Progenitor cell of endocrine pancreas (in vitro differentiated cells): ENCODE measurements around the gene CDH4. TPM values are rescaled to one million over a fixed set of nuclear protein-coding genes. Genes with fewer than 3 reads are reported as not detected.

Source experiments
- DNase-seq: peaks from one replicate; pipeline ENCODE4 v3.0.0; 2021; ENCODE audit warnings: low spot score; ENCODE audit not compliant: unreplicated experiment
- H3K27ac Mint-ChIP-seq: 2 replicates; pipeline ENCODE4 v1.8.0; 2021; ENCODE audit warnings: mild to moderate bottlenecking, moderate library complexity, mixed read lengths
- H3K27me3 Mint-ChIP-seq: 2 replicates; pipeline ENCODE4 v1.8.0; 2021; ENCODE audit warnings: mixed read lengths
- H3K36me3 Mint-ChIP-seq: 2 replicates; pipeline ENCODE4 v1.8.0; 2022; ENCODE audit warnings: mixed read lengths; ENCODE audit not compliant: insufficient read depth
- H3K4me1 Mint-ChIP-seq: 2 replicates; pipeline ENCODE4 v1.8.0; 2021; ENCODE audit warnings: low read depth, mixed read lengths
- H3K4me3 Mint-ChIP-seq: 2 replicates; pipeline ENCODE4 v1.8.0; 2021; ENCODE audit warnings: low read depth, mild to moderate bottlenecking, moderate library complexity, mixed read lengths
- H3K9me3 Mint-ChIP-seq: 2 replicates; pipeline ENCODE4 v1.8.0; 2021; ENCODE audit warnings: low read depth, mixed read lengths
- total RNA-seq: library from RNA; stranded (reverse); gene quantifications from 2 replicates; pipeline ENCODE4 v1.2.1, GENCODE V29; 2021
- TF ChIP-seq, protein P1 (sequence below): fragments of 200-600 bp; sonication (generic); IDR thresholded peaks from one replicate; pipeline ENCODE4 v1.5.0; 2021; ENCODE audit warnings: antibody characterized with exemption, mild to moderate bottlenecking; ENCODE audit not compliant: unreplicated experiment

CDH4 gene
- total RNA-seq, 1 donor from 2014 or later = 0.43 TPM

DNA sequence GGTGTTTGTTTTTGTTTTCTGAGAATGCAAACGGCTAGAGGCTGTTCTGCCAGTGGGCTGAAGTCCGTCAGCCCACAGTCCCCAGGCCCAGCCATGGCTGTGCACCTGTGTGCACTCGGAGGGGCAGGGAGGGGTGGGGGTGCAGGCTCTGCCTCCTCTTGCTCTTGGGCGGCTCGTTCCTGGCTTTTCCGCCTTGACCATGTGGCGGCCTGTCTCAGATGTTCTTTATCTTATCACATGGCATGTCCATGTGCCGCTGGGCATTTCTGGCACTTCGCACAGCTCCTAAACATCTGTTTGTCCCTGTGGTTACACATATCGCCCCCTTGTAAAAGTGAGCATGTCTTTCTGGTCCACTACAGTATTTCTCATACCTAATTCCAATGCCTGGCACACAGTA, 137.0 kb downstream of the CDH4 start:
- TF ChIP-seq, protein P1, sequence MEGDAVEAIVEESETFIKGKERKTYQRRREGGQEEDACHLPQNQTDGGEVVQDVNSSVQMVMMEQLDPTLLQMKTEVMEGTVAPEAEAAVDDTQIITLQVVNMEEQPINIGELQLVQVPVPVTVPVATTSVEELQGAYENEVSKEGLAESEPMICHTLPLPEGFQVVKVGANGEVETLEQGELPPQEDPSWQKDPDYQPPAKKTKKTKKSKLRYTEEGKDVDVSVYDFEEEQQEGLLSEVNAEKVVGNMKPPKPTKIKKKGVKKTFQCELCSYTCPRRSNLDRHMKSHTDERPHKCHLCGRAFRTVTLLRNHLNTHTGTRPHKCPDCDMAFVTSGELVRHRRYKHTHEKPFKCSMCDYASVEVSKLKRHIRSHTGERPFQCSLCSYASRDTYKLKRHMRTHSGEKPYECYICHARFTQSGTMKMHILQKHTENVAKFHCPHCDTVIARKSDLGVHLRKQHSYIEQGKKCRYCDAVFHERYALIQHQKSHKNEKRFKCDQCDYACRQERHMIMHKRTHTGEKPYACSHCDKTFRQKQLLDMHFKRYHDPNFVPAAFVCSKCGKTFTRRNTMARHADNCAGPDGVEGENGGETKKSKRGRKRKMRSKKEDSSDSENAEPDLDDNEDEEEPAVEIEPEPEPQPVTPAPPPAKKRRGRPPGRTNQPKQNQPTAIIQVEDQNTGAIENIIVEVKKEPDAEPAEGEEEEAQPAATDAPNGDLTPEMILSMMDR = no peak
- H3K27ac Mint-ChIP-seq = no peak overlapping the region
- H3K36me3 Mint-ChIP-seq = no peaks in the 10 kb centered on the region
- H3K27me3 Mint-ChIP-seq = peaks cover 12% of the 10 kb centered on the region
- peaks cover 7% of the 10 kb centered on the region for H3K4me1 Mint-ChIP-seq
- H3K4me3 Mint-ChIP-seq = no peak overlapping the region
- no peak for DNase-seq
- peaks cover 6% of the 10 kb centered on the region for H3K9me3 Mint-ChIP-seq

DNA sequence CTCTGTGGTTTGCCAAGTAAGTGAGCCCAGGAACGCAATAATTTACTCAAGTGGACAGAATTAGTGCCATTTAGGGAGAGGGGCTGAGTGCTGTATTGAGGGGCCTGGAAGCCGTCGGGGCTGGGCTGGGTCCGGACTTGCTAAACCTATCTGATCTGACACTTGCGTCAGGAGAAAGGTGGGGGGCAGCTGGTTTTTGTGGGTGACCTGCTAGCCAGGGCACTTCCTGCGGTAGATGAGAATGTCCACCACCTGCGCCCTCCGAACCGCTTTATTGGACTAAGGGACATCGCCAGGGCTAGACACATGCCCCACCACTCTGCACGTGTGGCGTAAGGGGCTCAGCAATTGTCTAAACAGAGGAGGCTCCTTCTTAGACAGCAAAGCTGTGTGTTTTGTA, 139.1 kb downstream of the CDH4 start:
- Mint-ChIP-seq H3K4me1 (peaks cover 7% of the 10 kb centered on the region), H3K4me3 (no peak overlapping the region), H3K36me3 (no peaks in the 10 kb centered on the region), H3K27me3 (peaks cover 12% of the 10 kb centered on the region), H3K27ac (no peak overlapping the region), H3K9me3 (no peaks in the 10 kb centered on the region)
- TF ChIP-seq, protein P1 = no peak
- no peak for DNase-seq

DNA sequence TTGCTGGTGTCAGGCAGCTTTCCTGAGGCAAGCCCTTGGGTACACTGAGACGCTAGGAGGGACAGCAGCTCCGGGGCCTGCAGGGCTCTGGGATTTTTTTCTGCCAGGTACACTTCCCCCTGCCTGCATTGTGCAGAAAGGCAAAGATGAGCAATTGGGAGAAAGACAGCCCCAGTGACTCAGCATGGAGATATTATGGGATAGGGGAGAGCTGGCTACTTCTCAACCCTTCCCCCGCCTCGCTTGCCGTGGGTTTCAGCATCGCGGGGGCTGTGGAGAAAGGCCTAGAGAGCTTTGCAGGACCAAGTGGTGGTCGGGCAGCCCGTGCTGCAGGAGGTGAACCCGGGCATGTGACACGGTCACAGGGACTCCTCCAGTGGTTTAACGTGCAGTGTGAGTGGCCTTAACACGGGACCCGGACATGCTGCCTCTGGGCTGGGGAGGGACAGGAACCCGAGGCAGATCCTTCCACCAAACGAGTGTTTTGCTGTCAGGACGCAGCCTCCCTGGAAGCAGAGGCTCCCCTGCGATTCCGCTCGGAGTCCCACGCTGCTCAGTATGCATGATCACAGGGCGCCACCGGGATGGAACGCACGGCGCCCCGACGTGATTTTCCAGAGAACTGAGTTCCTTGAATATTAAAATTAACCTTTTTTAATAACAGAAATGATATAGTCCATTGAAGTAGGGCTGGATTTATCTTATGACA, 139.9 kb downstream of the CDH4 start:
- H3K4me1 Mint-ChIP-seq = peaks cover 7% of the 10 kb centered on the region
- no peak for DNase-seq
- no peaks in the 10 kb centered on the region for H3K36me3 Mint-ChIP-seq
- H3K4me3 Mint-ChIP-seq = no peak overlapping the region
- TF ChIP-seq, protein P1 = no peak
- peaks cover 12% of the 10 kb centered on the region for H3K27me3 Mint-ChIP-seq
- H3K27ac Mint-ChIP-seq = no peak overlapping the region
- no peaks in the 10 kb centered on the region for H3K9me3 Mint-ChIP-seq

DNA sequence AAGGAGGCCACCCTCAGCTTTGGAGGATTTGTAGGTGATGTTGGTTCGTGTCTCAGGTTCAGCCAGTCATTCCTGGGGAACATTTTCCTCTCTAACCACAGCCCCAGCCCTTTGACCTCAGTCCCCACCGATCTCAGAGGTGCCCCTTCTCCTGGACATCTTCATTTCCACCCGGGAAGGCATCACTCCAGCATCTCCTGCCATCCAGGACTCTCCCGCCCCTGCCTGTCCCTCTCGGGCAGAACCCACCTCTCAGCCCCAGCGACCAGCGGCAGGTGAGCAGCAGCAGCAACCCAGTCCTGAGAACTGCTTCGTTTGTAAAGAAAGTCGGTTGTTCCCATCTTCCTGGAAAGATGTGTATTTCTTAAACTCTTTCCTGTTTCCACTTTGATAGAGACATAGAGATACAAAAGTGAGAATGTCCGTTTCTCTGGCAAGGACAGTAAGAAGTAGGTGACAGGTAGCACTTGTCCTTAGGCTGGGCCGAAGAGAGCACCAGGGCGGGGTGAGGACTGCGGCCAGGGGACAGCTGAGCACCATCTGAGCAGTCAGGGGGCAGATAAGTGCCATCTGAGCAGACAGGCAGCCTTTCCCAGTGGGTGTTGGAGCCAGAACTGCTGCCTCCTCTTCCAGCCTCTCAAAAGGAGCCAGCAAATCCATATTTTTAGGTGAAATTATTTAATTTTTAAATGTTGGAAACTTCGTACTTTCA, 142.2 kb downstream of the CDH4 start:
- TF ChIP-seq, protein P1 = no peak

DNA sequence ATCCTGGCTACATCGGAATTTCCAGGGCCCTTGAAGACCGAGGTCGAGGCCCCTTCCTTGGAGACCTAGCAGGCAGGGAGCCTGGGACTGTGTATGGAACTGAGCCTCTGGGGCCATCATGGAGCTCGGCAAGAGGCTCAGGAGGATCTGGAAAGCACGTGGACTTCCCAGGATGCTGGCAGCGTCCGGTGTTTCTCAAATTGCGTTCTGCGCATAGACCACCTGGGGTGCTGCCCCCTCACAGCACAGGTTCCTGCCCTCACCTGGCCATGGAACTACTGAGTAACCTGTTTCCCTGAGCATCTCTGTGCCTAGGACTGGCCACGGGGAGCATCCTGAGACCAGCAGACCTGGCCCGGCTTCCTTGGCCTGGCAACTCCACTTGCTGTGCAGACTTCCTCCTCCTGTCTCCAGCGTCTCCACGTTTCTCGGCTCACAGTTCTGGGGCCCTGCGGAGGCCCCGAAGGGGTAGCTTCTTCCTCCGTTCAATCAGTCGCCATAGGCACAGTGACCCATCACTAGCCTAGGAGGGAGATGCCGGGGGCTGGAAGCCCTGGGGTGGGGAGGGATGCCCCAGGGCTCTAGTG, 144.3 kb downstream of the CDH4 start:
- no peak for DNase-seq
- H3K27ac Mint-ChIP-seq = no peak overlapping the region
- no peak overlapping the region for H3K4me3 Mint-ChIP-seq
- no peaks in the 10 kb centered on the region for H3K9me3 Mint-ChIP-seq
- TF ChIP-seq, protein P1 = no peak
- peaks cover 7% of the 10 kb centered on the region for H3K27me3 Mint-ChIP-seq
- peaks cover 4% of the 10 kb centered on the region for H3K4me1 Mint-ChIP-seq
- H3K36me3 Mint-ChIP-seq = no peaks in the 10 kb centered on the region

More for the DNA sequence above, 142.2 kb downstream of the CDH4 start:
- no peaks in the 10 kb centered on the region for H3K36me3 Mint-ChIP-seq
- no peaks in the 10 kb centered on the region for H3K9me3 Mint-ChIP-seq
- peaks cover 7% of the 10 kb centered on the region for H3K27me3 Mint-ChIP-seq
- no peak for DNase-seq
- H3K27ac Mint-ChIP-seq = no peak overlapping the region
- H3K4me1 Mint-ChIP-seq = peaks cover 4% of the 10 kb centered on the region
- H3K4me3 Mint-ChIP-seq = no peak overlapping the region
